GM18519 (cell line): ENCODE results near the gene OGFOD3.

Source experiments
- ATAC-seq: cut with Tn5 transposase; IDR thresholded peaks from one replicate; pipeline ENCODE4 v1.9.1; 2021; ENCODE audit warnings: mild to moderate bottlenecking, moderate library complexity; ENCODE audit not compliant: unreplicated experiment, low FRiP score

Gene OGFOD3

GRCh38 chr17:82410014-82410716, 8.2 kb downstream of the OGFOD3 start:
- no peak for ATAC-seq

GRCh38 chr17:82408938-82409318, 9.5 kb downstream of the OGFOD3 start:
- ATAC-seq, result no peak

GRCh38 chr17:82408288-82408937, 10.0 kb downstream of the OGFOD3 start:
- ATAC-seq, result no peak

- ATAC-seq, result no peak
These were observed 11.1 kb downstream of the OGFOD3 start for GRCh38 chr17:82407255-82407654.

GRCh38 chr17:82406131-82406671, 12.2 kb downstream of the OGFOD3 start:
- no peak for ATAC-seq

- ATAC-seq, result no peak
These were observed 13.3 kb downstream of the OGFOD3 start for GRCh38 chr17:82405051-82405450.

GRCh38 chr17:82403662-82404660, 14.4 kb downstream of the OGFOD3 start:
- ATAC-seq, result no peak

GRCh38 chr17:82402865-82403264, 15.5 kb downstream of the OGFOD3 start:
- no peak for ATAC-seq

- no peak for ATAC-seq
These were observed 17.6 kb downstream of the OGFOD3 start for GRCh38 chr17:82400830-82401229.

- no peak for ATAC-seq
These were observed 18.2 kb downstream of the OGFOD3 start for GRCh38 chr17:82400206-82400605.

GRCh38 chr17:82399601-82400101, 18.7 kb downstream of the OGFOD3 start:
- ATAC-seq, result no peak

- no peak for ATAC-seq
These were observed 19.3 kb downstream of the OGFOD3 start for GRCh38 chr17:82399041-82399441.

GRCh38 chr17:82397449-82398335, 20.7 kb downstream of the OGFOD3 start:
- no peak for ATAC-seq

- ATAC-seq, result no peak
These were observed 21.6 kb downstream of the OGFOD3 start for GRCh38 chr17:82396601-82397435.

GRCh38 chr17:82394278-82394677, 24.1 kb downstream of the OGFOD3 start:
- ATAC-seq, result no peak

- ATAC-seq, result no peak
These were observed 25.4 kb downstream of the OGFOD3 start for GRCh38 chr17:82392941-82393340.

- no peak for ATAC-seq
These were observed 26.0 kb downstream of the OGFOD3 start for GRCh38 chr17:82392209-82392920.

- no peak for ATAC-seq
These were observed 26.8 kb downstream of the OGFOD3 start for GRCh38 chr17:82391496-82392066.
